ENCODE data around the gene SLC18A3.

Gene SLC18A3

DNA sequence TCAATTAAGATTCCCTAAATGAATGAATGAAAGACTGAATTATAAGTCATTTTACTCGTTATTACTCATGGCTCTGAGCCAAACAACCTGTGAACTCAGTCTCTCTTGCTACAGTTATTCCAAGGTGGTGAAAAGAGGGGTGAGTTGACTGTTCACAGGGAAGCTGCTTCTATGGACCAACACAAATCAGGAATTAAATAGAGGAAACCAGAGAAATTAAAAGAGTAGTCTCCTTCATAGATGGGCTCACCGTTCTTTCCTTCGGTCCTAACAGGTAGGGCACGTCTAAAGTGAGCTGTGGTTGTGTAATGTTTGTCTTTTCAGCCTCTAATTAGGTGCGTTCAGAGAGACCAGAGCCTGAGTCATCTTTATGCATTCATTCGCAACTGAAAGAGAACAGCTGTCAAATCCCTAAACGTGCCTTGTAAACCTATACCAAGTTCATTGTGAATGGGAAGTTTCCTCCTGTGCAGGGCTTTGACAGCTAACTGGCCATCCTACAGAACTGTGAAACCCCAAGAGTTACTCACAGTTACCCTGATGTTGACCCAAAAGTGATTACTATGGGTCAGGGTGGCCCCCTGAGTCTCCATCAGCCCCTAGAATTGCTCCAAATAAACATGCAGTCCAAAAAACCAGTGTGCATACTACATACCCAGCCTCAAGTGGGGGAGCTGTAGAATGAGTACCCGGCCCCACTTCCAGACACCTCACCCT is 51.2 kb downstream of the SLC18A3 start:
- DNase-seq (ENCODE audit: extremely low read depth, insufficient read length) = no peak
- no peaks in the 10 kb centered on the region for H3K27me3 ChIP-seq (replicated peaks; ENCODE audit: control insufficient read depth, insufficient read depth, low read length)
- H3K36me3 ChIP-seq (ENCODE audit: control insufficient read depth, insufficient read depth, low read length) = no peaks in the 10 kb centered on the region
- no peak overlapping the region for H3K4me3 ChIP-seq (replicated peaks; ENCODE audit: low read depth, low read length)
- TF ChIP-seq CTCF (IDR thresholded peaks at IDR 0.05; ENCODE audit: insufficient read depth, low read length, poor library complexity, severe bottlenecking) = no peak

Measured in GM06990 (cell line).